ENCODE measurements around the gene TMPRSS12. TPM values are rescaled to one million over a fixed set of nuclear protein-coding genes. Genes with fewer than 3 reads are reported as not detected.
A peak's percentile ranks its signal among the peaks of the same experiment; 100 is the strongest.

The TMPRSS12 gene
- total and polyA plus RNA-seq, 9 of the 15 experiments (the other 6 are each of a cell fraction or from before 2014, with no cell fraction given) = 0.04 TPM; not detected in 8

DNA sequence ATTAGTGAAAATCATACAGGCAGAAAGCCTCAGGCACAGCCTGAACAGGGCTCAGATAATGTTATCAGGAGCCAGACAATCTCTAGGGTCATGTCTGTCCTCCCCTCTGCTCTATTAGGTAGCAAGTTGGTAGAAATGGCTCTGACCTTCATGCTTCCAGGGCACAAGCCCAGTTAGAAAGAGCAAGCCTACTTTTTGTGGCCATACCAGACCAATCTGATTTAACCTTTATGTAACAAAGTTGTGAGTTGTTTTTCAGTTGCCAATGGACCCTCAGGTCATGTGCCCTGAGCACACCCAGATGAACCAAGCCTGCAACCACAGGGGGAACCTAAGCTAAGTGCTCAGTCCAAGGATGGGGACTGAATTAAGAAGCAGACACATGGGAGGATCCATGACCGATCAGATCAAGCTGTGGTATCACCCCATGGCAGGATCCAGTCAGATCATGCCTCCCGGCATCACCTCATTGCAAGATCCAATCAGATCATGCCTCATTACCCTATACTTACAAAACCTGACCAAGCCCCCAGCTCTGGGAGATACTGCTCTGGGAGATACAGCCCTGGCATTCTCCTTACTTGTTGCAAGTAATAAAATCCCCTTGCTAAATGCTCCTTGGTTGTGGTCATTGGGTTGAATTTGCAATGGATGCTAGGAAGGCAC lies 90.9 kb downstream of the TMPRSS12 start (continued):
- TF ChIP-seq, protein P1, sequence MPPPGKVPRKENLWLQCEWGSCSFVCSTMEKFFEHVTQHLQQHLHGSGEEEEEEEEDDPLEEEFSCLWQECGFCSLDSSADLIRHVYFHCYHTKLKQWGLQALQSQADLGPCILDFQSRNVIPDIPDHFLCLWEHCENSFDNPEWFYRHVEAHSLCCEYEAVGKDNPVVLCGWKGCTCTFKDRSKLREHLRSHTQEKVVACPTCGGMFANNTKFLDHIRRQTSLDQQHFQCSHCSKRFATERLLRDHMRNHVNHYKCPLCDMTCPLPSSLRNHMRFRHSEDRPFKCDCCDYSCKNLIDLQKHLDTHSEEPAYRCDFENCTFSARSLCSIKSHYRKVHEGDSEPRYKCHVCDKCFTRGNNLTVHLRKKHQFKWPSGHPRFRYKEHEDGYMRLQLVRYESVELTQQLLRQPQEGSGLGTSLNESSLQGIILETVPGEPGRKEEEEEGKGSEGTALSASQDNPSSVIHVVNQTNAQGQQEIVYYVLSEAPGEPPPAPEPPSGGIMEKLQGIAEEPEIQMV (tag; conservative IDR thresholded peaks at IDR 0.05; ENCODE audit: low read depth) = no peak
- TF ChIP-seq U2AF1 (optimal IDR thresholded peaks at IDR 0.05; ENCODE audit: low read depth, low read length) (no peak), TBP (optimal IDR thresholded peaks at IDR 0.05; ENCODE audit: low read depth, low read length) (peak; percentile 41), ZNF77 (CRISPR knock-in tag; IDR thresholded peaks at IDR 0.05) (no peak), C11orf30 (IDR thresholded peaks at IDR 0.05; ENCODE audit: low read depth) (no peak), RBM22 (IDR thresholded peaks at IDR 0.05; ENCODE audit: low read depth, low read length, poor library complexity, severe bottlenecking) (no peak), CREM (IDR thresholded peaks at IDR 0.05; ENCODE audit: low read depth) (0 out of 2 replicates have a peak, but pooled peaks have one; percentile 20), KLF10 (CRISPR knock-in tag; IDR thresholded peaks at IDR 0.05) (no peak), ARHGAP35 (IDR thresholded peaks at IDR 0.05; ENCODE audit: partially characterized antibody) (no peak), ETV5 (CRISPR knock-in tag; IDR thresholded peaks at IDR 0.05; ENCODE audit: low read depth) (no peak), SUPT5H (IDR thresholded peaks at IDR 0.05) (0 out of 2 replicates have a peak, but pooled peaks have one; percentile 36), HIVEP1 (CRISPR knock-in tag; IDR thresholded peaks at IDR 0.05) (no peak)
- TF ChIP-seq, protein P2, sequence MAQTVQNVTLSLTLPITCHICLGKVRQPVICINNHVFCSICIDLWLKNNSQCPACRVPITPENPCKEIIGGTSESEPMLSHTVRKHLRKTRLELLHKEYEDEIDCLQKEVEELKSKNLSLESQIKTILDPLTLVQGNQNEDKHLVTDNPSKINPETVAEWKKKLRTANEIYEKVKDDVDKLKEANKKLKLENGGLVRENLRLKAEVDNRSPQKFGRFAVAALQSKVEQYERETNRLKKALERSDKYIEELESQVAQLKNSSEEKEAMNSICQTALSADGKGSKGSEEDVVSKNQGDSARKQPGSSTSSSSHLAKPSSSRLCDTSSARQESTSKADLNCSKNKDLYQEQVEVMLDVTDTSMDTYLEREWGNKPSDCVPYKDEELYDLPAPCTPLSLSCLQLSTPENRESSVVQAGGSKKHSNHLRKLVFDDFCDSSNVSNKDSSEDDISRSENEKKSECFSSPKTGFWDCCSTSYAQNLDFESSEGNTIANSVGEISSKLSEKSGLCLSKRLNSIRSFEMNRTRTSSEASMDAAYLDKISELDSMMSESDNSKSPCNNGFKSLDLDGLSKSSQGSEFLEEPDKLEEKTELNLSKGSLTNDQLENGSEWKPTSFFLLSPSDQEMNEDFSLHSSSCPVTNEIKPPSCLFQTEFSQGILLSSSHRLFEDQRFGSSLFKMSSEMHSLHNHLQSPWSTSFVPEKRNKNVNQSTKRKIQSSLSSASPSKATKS (CRISPR knock-in tag; IDR thresholded peaks at IDR 0.05) = no peak
- TF ChIP-seq, protein P3, sequence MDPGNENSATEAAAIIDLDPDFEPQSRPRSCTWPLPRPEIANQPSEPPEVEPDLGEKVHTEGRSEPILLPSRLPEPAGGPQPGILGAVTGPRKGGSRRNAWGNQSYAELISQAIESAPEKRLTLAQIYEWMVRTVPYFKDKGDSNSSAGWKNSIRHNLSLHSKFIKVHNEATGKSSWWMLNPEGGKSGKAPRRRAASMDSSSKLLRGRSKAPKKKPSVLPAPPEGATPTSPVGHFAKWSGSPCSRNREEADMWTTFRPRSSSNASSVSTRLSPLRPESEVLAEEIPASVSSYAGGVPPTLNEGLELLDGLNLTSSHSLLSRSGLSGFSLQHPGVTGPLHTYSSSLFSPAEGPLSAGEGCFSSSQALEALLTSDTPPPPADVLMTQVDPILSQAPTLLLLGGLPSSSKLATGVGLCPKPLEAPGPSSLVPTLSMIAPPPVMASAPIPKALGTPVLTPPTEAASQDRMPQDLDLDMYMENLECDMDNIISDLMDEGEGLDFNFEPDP (CRISPR knock-in tag; IDR thresholded peaks at IDR 0.05) = no peak
- TF ChIP-seq, protein P4, sequence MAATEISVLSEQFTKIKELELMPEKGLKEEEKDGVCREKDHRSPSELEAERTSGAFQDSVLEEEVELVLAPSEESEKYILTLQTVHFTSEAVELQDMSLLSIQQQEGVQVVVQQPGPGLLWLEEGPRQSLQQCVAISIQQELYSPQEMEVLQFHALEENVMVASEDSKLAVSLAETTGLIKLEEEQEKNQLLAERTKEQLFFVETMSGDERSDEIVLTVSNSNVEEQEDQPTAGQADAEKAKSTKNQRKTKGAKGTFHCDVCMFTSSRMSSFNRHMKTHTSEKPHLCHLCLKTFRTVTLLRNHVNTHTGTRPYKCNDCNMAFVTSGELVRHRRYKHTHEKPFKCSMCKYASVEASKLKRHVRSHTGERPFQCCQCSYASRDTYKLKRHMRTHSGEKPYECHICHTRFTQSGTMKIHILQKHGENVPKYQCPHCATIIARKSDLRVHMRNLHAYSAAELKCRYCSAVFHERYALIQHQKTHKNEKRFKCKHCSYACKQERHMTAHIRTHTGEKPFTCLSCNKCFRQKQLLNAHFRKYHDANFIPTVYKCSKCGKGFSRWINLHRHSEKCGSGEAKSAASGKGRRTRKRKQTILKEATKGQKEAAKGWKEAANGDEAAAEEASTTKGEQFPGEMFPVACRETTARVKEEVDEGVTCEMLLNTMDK (IDR thresholded peaks at IDR 0.05; ENCODE audit: borderline replicate concordance, insufficient read depth, low read depth, low read length, poor library complexity, severe bottlenecking) = no peak
- TF ChIP-seq, protein P5, sequence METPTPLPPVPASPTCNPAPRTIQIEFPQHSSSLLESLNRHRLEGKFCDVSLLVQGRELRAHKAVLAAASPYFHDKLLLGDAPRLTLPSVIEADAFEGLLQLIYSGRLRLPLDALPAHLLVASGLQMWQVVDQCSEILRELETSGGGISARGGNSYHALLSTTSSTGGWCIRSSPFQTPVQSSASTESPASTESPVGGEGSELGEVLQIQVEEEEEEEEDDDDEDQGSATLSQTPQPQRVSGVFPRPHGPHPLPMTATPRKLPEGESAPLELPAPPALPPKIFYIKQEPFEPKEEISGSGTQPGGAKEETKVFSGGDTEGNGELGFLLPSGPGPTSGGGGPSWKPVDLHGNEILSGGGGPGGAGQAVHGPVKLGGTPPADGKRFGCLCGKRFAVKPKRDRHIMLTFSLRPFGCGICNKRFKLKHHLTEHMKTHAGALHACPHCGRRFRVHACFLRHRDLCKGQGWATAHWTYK (CRISPR knock-in tag; IDR thresholded peaks at IDR 0.05) = no peak
- TF ChIP-seq, protein P6, sequence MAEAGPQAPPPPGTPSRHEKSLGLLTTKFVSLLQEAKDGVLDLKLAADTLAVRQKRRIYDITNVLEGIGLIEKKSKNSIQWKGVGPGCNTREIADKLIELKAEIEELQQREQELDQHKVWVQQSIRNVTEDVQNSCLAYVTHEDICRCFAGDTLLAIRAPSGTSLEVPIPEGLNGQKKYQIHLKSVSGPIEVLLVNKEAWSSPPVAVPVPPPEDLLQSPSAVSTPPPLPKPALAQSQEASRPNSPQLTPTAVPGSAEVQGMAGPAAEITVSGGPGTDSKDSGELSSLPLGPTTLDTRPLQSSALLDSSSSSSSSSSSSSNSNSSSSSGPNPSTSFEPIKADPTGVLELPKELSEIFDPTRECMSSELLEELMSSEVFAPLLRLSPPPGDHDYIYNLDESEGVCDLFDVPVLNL (CRISPR knock-in tag; IDR thresholded peaks at IDR 0.05; ENCODE audit: low read depth) = no peak
- TF ChIP-seq, protein P7, sequence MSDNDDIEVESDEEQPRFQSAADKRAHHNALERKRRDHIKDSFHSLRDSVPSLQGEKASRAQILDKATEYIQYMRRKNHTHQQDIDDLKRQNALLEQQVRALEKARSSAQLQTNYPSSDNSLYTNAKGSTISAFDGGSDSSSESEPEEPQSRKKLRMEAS (CRISPR knock-in tag; IDR thresholded peaks at IDR 0.05) = peak; percentile 27; the same call in 1 of the 2 replicates
